GM12801 (cell line): ENCODE results near the gene SARDH.

ENCODE experiments used
- CTCF ChIP-seq: IDR thresholded peaks from one replicate; pipeline ENCODE4 v1.5.1; 2011; ENCODE audit warnings: control low read depth; ENCODE audit not compliant: insufficient read length; ENCODE audit errors: extremely low read depth

The SARDH gene

GRCh38 chr9:133686642-133687575 is 51.2 kb downstream of the SARDH start:
- TF ChIP-seq CTCF: no peak

DNA sequence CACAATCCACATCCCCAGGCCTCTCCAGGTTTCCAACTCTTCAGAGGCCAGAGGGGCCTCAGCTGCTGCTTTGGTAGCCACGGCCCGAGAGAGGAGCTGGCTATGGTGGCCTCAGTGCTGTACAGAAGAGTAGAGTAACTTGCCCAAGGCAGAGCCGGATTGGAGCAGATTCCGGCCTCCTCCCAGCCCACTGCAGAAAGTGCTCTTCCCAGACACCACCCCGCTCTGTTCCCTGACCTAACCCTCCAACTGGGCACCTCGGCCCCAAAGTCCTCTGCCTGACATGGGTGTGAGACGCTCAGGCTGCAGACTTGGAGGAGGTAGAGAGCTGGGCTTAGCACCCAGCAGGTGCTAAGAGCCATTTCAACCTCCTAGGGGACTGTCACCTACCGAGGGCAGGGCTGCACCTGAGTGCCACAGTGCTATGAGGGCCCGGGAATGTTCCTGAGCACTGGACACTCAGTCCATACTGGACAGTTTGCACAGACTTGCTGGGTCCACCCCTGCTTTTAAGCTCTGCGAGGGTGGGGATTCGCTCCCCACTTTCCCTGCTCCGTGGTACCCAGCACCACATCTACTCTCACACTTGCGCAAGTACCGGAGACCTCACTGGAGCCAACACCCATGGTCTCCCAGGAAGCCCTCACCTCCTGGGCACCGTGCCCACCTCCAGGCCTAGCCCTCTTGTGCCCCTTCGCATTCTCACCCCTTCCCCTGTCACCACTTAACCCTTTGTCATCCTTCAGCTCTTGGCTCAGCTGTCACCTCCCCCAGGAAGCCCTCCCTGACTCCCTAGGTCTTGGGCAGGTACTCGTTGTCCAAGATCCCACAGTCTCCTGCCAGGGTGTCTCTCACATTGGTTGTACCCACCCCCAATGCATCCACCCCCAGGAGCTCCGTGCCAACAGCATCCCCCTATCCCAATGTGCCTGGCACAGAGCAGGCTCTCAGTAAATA is 52.2 kb downstream of the SARDH start:
- no peak for TF ChIP-seq CTCF

GRCh38 chr9:133684936-133685361 is 53.2 kb downstream of the SARDH start:
- TF ChIP-seq CTCF: no peak

GRCh38 chr9:133684121-133684935 is 53.8 kb downstream of the SARDH start:
- TF ChIP-seq CTCF: no peak

DNA sequence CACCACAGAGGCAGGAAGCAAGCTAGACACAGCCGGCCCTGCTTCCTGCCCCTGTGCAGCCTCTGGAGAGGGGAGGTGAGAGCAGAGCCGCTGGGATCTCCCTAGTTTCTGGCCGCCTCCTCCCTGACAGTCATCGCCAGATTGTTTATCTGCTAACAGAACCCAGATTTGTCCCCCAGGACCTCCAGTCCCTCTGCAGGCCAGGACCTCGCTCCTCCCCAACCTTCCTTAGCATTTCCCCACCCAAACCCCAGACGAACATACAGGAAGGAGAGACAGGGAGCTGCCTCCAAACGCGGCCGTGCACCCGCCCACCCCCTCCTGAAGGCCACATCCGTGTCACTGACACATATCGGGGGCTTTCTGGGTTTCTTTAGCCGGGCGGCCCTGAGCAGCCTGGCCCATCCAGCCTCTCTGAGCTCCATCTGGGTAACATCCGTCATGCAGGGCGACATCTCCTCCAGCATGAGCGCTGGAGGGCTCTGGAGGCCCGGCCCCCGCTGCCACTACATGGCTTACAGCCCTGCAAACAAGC is 54.5 kb downstream of the SARDH start:
- TF ChIP-seq CTCF: no peak

DNA sequence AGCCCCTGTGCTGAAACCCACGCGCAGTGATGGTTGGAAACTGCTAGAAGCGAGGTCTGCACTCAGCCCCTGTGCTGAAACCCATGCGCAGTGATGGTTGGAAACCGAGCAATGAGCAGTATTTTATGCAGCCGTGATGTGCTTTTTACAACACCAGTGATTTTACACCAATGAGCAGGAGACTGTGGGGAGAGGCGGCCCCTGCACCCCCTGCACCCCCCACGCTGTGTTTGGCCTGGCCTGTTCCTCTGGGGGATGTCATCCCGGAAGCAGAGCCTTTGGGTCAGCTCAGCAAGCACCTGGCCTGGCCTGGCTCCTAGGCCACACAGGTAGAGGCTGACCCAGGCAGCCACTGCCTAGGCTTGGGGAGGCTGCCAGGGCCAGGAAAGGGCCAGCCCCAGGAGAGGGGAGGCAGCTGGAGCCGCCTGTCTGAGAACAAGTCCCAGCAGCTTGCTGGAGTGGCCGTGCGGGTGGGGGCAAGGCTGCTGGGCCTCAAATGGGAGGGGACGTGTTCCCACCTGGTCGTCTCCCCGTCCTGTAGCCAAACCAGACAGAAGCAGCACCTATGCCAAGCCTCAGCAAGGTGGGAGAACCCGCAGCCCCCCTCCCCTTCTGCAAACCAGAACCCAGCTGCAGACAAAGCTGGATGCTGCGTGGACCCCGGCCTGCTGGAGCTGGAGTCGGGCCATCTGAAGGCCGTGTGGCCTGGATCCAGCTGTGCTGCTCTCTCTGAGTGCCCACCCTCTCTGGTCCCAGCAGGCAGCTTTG is 55.1 kb downstream of the SARDH start:
- no peak for TF ChIP-seq CTCF
